GM18870 (cell line): ENCODE results near the gene NF2.

Source experiments
- ATAC-seq: cut with Tn5 transposase; IDR thresholded peaks from one replicate; pipeline ENCODE4 v1.9.1; 2021; ENCODE audit warnings: moderate library complexity; ENCODE audit not compliant: unreplicated experiment

NF2 gene

GRCh38 chr22:29700206-29700899 lies 96.9 kb downstream of the NF2 start:
- ATAC-seq, result no peak

DNA sequence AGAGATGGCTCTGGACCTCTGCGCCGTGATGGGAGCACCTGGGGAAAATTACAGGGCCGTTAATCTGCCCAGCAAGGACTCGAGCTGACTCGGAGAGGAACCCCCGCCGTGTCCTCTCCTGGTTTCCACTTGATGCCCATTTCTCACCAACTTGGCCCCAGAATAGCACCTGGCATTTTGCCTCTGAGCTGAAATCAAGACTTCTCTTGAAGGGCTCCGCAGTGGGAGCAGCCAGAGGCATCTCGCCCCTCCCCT lies 97.4 kb downstream of the NF2 start:
- no peak for ATAC-seq

DNA sequence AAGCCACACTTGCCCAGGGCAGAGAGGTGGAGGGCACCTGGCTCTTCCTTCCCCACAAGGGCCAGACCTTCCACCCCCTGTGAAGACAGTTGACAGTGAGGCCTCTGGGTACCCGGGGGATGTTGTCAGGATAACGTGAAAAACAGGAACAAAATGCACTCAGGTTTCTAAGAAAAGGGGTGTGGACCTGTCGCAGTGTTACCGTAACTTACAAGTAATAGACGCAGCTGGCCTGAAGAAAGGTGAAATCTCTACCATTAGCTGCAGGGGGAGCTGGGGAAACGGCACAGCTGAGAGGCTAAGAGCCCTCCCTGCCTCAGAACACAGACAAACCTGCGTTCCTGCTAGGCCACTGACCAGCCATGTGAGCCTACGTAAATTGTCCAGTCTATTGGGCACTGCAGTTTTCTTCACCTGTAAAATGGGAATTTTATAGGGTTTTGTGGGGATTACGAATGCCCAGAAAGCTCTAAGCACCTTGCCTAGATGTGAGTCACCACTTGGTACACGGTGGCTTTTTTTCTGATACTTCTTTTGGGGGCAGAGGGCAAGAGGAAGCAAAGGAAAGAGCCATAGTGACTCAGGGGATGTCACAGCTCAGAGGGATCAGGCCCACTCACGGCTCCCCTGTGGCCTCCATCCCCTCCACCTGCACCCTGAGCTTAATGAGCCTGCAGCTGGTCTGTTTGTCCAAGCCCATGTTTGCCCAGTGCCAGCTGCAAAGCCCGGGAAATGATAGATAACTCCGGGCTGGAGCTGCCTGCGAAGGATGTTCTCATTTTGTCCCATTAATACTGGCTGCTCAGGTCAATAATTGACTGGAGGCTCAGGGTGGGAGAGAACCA lies 97.9 kb downstream of the NF2 start:
- no peak for ATAC-seq

GRCh38 chr22:29702000-29702930 lies 98.8 kb downstream of the NF2 start:
- no peak for ATAC-seq

GRCh38 chr22:29702931-29703501 lies 99.6 kb downstream of the NF2 start:
- no peak for ATAC-seq

DNA sequence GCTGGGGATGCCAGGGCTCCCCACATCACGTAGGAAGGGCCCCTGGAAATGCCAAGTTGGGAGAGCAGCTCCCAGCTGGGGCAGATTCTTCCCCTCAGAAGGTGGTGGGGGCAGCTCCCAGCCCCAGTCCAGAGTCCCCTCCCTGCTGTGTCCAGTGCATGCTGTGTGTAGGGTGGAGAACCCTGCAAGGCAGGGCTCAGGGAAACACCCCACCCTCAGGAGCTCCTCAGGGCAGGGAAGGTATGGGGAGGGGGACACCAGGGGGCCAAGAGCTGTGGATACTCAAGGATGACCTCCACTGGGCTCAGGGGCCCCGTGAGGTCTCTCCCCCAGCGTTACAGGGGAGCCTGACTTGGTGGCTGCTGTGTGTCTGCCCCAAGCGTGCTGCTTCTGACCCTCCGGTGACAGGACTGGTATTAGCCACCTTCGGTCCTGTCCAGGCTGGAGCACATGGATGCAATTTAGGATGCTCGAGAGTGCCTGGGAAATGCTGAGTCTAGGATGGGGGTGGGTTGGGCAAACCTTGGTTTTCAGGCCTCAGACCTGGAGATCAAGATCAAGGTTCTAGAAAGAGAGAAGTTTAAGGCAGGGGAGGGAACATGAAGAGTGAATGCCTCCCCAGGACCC lies 100.2 kb downstream of the NF2 start:
- no peak for ATAC-seq

DNA sequence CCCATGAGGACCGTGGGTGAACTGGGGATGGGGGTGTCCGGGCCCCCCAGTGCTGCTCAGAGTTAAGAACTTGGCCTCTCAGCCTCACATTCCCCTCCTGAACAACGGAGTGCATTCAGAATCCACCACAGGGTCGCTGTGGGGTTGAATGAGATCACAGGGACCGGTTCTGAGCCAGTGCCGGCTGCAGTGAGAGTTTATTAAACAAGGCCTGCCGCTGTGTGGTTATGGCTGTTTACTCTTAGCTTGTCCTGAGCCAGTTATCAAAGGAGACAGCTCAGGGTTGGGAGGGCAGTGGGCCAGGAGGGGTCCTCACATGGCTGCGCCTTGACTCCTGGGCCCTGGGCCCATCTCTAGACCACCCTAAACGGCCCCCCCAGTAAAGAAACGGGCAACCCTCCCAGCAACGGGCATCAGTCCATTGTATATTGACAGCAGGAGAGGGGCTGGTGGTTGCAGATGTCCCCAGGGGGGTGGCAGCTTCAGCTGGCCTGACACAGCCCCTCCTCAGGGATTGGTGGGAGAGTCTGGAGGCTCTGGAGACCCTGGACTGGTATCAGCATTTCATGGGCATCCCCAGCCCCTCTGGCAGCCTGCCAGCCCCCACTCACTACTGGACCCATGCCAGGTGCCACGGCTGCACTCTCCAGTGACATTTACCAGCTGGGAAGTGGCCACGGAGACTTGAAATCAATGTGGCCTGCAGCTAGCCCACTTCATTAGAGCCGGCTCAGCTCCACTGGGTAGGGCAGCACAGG lies 101.3 kb downstream of the NF2 start:
- no peak for ATAC-seq

DNA sequence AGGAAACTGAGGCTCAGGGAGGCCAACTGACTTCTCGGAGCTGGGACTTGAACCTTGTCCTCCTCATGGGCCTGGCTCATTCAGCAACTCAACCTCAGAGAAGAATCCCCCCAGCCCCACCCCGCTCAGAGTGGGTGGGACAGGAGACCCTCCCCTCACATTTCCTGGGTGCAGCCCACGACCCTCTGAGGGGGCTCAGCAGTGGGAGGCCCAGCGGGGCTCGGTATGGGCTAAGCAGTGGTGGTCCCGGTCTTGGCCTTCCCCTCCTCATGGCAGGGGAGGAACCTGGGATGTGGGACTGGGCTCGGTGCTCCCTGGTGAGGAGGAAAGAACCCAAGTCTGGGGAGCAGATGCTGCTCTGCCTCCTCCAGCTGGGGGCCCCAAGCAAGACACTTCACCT lies 102.2 kb downstream of the NF2 start:
- ATAC-seq, result no peak

DNA sequence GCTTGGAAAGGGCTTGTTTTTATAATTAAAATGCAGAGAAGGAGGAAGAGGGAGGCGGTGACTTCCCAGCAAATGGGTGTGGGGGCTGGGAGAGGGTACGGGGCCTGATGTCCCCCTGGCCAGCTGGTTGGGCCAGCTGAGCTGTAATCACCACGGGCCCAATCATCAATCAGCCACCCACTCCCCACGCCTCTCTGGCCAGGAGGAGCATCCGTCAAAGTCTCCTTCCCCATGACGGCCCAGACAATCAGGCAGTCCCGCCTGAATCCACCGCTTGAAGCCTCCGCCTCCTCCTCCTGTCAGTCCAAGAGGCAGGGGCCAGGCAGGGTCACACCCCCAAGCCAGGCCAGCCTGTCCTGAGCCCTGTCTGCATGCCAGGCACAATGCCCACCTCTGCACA lies 103.1 kb downstream of the NF2 start:
- ATAC-seq, result no peak

GRCh38 chr22:29707010-29707409 lies 103.6 kb downstream of the NF2 start:
- ATAC-seq, result no peak

DNA sequence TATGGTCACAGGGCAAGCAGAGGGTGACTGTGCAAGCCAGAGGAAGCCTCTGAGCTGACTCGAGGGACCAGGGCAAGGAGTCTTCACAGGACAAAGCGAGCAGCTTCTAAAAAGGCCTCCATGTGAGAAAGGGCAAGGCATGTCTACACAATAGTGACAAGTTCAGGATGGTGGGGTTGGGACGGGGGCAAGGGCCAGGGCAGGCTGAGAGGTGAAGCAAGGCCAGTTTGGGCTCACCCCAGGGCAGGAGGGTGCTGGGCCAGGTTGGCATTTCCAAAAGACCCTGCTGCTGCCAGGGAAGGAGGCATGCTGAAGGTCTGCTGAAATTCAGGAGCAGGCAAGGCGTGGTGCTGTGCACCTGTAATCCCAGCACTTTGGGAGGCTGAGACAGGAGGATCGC lies 104.0 kb downstream of the NF2 start:
- no peak for ATAC-seq

GRCh38 chr22:29710193-29710592 lies 106.8 kb downstream of the NF2 start:
- ATAC-seq, result no peak

GRCh38 chr22:29710922-29711593 lies 107.6 kb downstream of the NF2 start:
- no peak for ATAC-seq

DNA sequence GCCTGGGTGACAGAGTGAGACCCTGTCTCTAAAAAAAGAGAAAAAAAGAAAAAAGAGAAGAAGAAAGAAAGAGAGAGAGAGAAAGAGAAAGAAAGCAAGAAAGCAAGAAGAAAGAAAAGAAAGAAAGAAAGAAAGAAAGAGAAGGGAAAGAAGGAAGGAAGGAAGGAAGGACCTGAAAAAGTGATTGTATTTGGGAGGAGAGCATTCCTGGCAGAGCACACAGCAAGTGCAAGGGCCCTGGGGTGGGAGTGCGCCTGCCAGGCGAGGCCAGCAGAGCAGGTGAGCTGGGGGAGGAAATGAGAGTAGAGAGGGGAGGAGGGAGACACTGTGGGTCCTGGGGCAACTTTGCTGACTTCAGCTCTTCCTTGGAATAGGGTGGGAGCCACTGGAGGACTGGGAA lies 108.7 kb downstream of the NF2 start:
- ATAC-seq, result no peak

GRCh38 chr22:29713156-29713727 lies 109.8 kb downstream of the NF2 start:
- no peak for ATAC-seq

- no peak for ATAC-seq
Measured at GRCh38 chr22:29715240-29715639, 111.8 kb downstream of the NF2 start.

- no peak for ATAC-seq
Measured at GRCh38 chr22:29715705-29716104, 112.3 kb downstream of the NF2 start.

DNA sequence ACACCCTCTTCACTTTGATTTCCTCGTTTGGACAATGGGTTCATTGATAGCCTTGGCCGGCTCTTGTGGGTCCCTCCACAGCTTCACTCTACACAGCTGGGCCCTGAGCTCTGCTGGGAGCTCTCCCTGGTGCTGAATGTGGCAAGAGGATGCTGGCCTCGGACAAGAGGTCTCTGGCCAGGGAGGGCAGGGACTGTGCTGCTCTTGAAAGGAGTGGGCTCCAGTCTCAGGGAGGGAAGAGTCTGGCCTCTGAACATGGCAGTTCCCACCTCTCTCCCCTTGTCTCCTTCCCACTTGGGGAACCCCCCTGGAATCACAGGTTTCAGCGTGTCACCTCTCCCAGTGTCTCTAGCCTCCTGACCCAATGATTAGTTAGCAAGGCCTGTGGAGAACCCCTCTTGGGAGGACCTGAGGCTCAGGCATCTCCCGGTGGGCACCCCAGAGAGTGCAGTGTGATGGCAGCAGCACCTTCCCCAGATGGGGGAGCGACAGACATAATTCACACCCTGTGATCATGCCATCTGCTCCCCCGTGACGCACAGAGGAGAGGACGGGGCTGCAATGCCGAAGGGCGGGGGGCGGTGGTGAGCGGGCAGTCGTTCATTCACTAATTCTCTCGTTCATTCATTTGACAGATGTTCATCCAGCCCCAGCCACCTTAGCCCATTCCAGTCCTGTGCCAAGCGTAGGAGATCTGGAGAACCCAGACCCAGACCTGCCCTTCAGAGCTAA lies 113.5 kb downstream of the NF2 start:
- ATAC-seq, result no peak

- no peak for ATAC-seq
Measured at GRCh38 chr22:29717789-29718188, 114.4 kb downstream of the NF2 start.
